ENCODE results near the gene MSMO1. TPM values are rescaled to one million over a fixed set of nuclear protein-coding genes. Genes with fewer than 3 reads are reported as not detected.

Gene MSMO1
- total RNA-seq, 4 donors from 2014 or later = 48.3 to 165 (median 104) TPM

GRCh38 chr4:165383591-165384073, 56.2 kb downstream of the MSMO1 start:
- intact Hi-C loops (cut with DNase I; ENCODE audit: low total_unique reads) = no loop called here
- WGBS, 2 donors = 34 to 37% methylated on average over 4 of the region's 4 CpGs
- DNase-seq (ENCODE audit: low spot score in 2 of 2) = no peak
- no peak for TF ChIP-seq CTCF (IDR thresholded peaks at IDR 0.05)
- no peak overlapping the region for H3K4me3 ChIP-seq (ENCODE audit: low read depth, poor library complexity, severe bottlenecking)

- H3K4me3 ChIP-seq (ENCODE audit: low read depth, poor library complexity, severe bottlenecking) = no peak overlapping the region
- TF ChIP-seq CTCF (IDR thresholded peaks at IDR 0.05) (no peak), POLR2A (IDR thresholded peaks at IDR 0.05) (no peak)
- no peak for DNase-seq (ENCODE audit: low spot score in 2 of 2)
- 57 to 62% methylated on average over 3 of the region's 3 CpGs for WGBS, 2 donors
- intact Hi-C loops (cut with DNase I; ENCODE audit: low total_unique reads) = no loop called here
Observed at GRCh38 chr4:165384186-165384585, 56.7 kb downstream of the MSMO1 start.

GRCh38 chr4:165384598-165384997, 57.1 kb downstream of the MSMO1 start:
- TF ChIP-seq POLR2A (IDR thresholded peaks at IDR 0.05) = no peak
- TF ChIP-seq CTCF (IDR thresholded peaks at IDR 0.05) = no peak
- intact Hi-C loops (cut with DNase I; ENCODE audit: low total_unique reads) = no loop called here
- 94 to 100% methylated on average over 1 of the region's 1 CpG for WGBS, 2 donors
- H3K4me3 ChIP-seq (ENCODE audit: low read depth, poor library complexity, severe bottlenecking) = no peak overlapping the region
- DNase-seq (ENCODE audit: low spot score in 2 of 2) = no peak

- intact Hi-C loops (cut with DNase I; ENCODE audit: low total_unique reads) = no loop called here
- TF ChIP-seq POLR2A (IDR thresholded peaks at IDR 0.05) (no peak), CTCF (IDR thresholded peaks at IDR 0.05) (no peak)
- H3K4me3 ChIP-seq (ENCODE audit: low read depth, poor library complexity, severe bottlenecking) = no peak overlapping the region
- no peak for DNase-seq (ENCODE audit: low spot score in 2 of 2)
- WGBS, 2 donors = 85 to 95% methylated on average over 4 of the region's 4 CpGs
Observed at GRCh38 chr4:165385126-165385525, 57.7 kb downstream of the MSMO1 start.

- no peak for TF ChIP-seq CTCF (IDR thresholded peaks at IDR 0.05)
- no peak for TF ChIP-seq POLR2A (IDR thresholded peaks at IDR 0.05)
- 95% methylated on average over 1 of the region's 1 CpG for WGBS, 2 donors
- DNase-seq (ENCODE audit: low spot score in 2 of 2) = no peak
- H3K4me3 ChIP-seq (ENCODE audit: low read depth, poor library complexity, severe bottlenecking) = no peak overlapping the region
- intact Hi-C loops (cut with DNase I; ENCODE audit: low total_unique reads) = no loop called here
Observed at GRCh38 chr4:165386328-165386727, 58.9 kb downstream of the MSMO1 start.

- H3K4me3 ChIP-seq (ENCODE audit: low read depth, poor library complexity, severe bottlenecking) = no peak overlapping the region
- intact Hi-C loops (cut with DNase I; ENCODE audit: low total_unique reads) = no loop called here
- DNase-seq (ENCODE audit: low spot score in 2 of 2) = no peak
- no peak for TF ChIP-seq POLR2A (IDR thresholded peaks at IDR 0.05)
- no peak for TF ChIP-seq CTCF (IDR thresholded peaks at IDR 0.05)
Observed at GRCh38 chr4:165388756-165389155, 61.3 kb downstream of the MSMO1 start.
